OCI-LY1 (cell line): Measurements from ENCODE around the gene SPI1.

Experiments
- H2AFZ ChIP-seq: fragments of 200-600 bp; sonication (generic), shearing (Covaris generic); 2 replicates; pipeline ENCODE4 v1.6.0; 2014; ENCODE audit warnings: antibody characterized with exemption, mild to moderate bottlenecking, low read length
- H3F3A ChIP-seq: fragments of 200-600 bp; sonication (generic), shearing (Covaris generic); 2 replicates; pipeline ENCODE4 v1.6.0; 2014; ENCODE audit warnings: mild to moderate bottlenecking, antibody characterized with exemption, low read length, moderate library complexity; ENCODE audit not compliant: insufficient read depth
- H3K27ac ChIP-seq: fragments of 200-600 bp; sonication (generic); 2 replicates; pipeline ENCODE4 v1.5.1; 2014; ENCODE audit warnings: low read length, mixed run types, mild to moderate bottlenecking, low read depth; ENCODE audit not compliant: poor library complexity, severe bottlenecking
- H3K27me3 ChIP-seq: fragments of 200-600 bp; sonication (generic); 2 replicates; pipeline ENCODE4 v1.6.0; 2014; ENCODE audit warnings: antibody characterized with exemption, mild to moderate bottlenecking, low read length, moderate library complexity; ENCODE audit not compliant: insufficient read depth
- H3K36me3 ChIP-seq: fragments of 200-600 bp; sonication (generic); 2 replicates; pipeline ENCODE4 v1.6.1; 2014; ENCODE audit warnings: mild to moderate bottlenecking, antibody characterized with exemption, low read length, moderate library complexity, mixed read lengths; ENCODE audit not compliant: insufficient read depth
- H3K4me1 ChIP-seq: fragments of 200-600 bp; sonication (generic); 2 replicates; pipeline ENCODE4 v1.5.1; 2014; ENCODE audit warnings: mild to moderate bottlenecking, low read length, moderate library complexity; ENCODE audit not compliant: insufficient read depth, severe bottlenecking
- H3K4me2 ChIP-seq: fragments of 200-600 bp; sonication (generic), shearing (Covaris generic); 2 replicates; pipeline ENCODE4 v1.6.1; 2014; ENCODE audit warnings: low read length
- H3K4me3 ChIP-seq: fragments of 200-600 bp; sonication (generic); 2 replicates; pipeline ENCODE4 v1.5.1; 2014; ENCODE audit warnings: low read length, low read depth, mild to moderate bottlenecking, mixed read lengths; ENCODE audit not compliant: poor library complexity, severe bottlenecking
- H3K79me2 ChIP-seq: fragments of 200-600 bp; shearing (Covaris generic); 2 replicates; pipeline ENCODE4 v1.6.1; 2016; ENCODE audit warnings: mixed run types, low read length, mixed read lengths; ENCODE audit not compliant: insufficient read depth
- H3K9ac ChIP-seq: fragments of 200-600 bp; sonication (generic), shearing (Covaris generic); 2 replicates; pipeline ENCODE4 v1.6.1; 2014; ENCODE audit warnings: mild to moderate bottlenecking, low read length, mixed read lengths
- H3K9me2 ChIP-seq: fragments of 200-600 bp; sonication (generic), shearing (Covaris generic); 2 replicates; pipeline ENCODE4 v1.6.1; 2014; ENCODE audit warnings: low read depth, mild to moderate bottlenecking, low read length, mixed read lengths
- H3K9me3 ChIP-seq: fragments of 200-600 bp; shearing (Covaris generic); 2 replicates; pipeline ENCODE4 v1.6.1; 2014; ENCODE audit warnings: low read length, mixed read lengths
- H4K20me1 ChIP-seq: fragments of 200-600 bp; sonication (generic), shearing (Covaris generic); 2 replicates; pipeline ENCODE4 v1.6.0; 2016; ENCODE audit warnings: mild to moderate bottlenecking, low read length; ENCODE audit not compliant: insufficient read depth
- CTCF ChIP-seq: fragments of 200-600 bp; sonication (generic), shearing (Covaris generic); IDR thresholded peaks from 2 replicates; pipeline ENCODE4 v1.5.1; 2017; ENCODE audit warnings: mild to moderate bottlenecking, antibody characterized with exemption, low read length, moderate library complexity, mixed read lengths
- EZH2 ChIP-seq: fragments of 200-600 bp; sonication (generic), shearing (Covaris generic); IDR thresholded peaks from 2 replicates; pipeline ENCODE4 v1.8.0; 2017; ENCODE audit warnings: borderline replicate concordance, mixed run types, mild to moderate bottlenecking, antibody characterized with exemption, low read length, moderate library complexity, mixed read lengths

Gene SPI1

GRCh38 chr11:47394050-47394321 is 15.6 kb upstream of the SPI1 start:
- Histone ChIP-seq H3K4me3 (no peak overlapping the region), H3K4me1 (peaks cover 47% of the 10 kb centered on the region), H3K79me2 (no peaks in the 10 kb centered on the region), H3K9me2 (no peaks in the 10 kb centered on the region), H3K27me3 (no peaks in the 10 kb centered on the region), H3K9ac (peak overlapping the region; percentile 72), H3K4me2 (peak overlapping the region; percentile 53; the same call in 1 of the 2 replicates), H3K27ac (peak overlapping the region; percentile 88), H3K9me3 (no peaks in the 10 kb centered on the region), H3F3A (no peaks in the 10 kb centered on the region), H2AFZ (no peak overlapping the region), H3K36me3 (no peaks in the 10 kb centered on the region), H4K20me1 (no peaks in the 10 kb centered on the region)
- no peak for TF ChIP-seq EZH2
- no peak for TF ChIP-seq CTCF

- H4K20me1 ChIP-seq, result no peaks in the 10 kb centered on the region
- no peak overlapping the region; the same call in 1 of the 2 replicates for H3K4me2 ChIP-seq
- H3F3A ChIP-seq, result no peaks in the 10 kb centered on the region
- no peak overlapping the region; the same call in 1 of the 2 replicates for H3K9ac ChIP-seq
- no peak overlapping the region for H2AFZ ChIP-seq
- H3K4me3 ChIP-seq, result no peak overlapping the region
- no peaks in the 10 kb centered on the region for H3K9me3 ChIP-seq
- no peaks in the 10 kb centered on the region for H3K9me2 ChIP-seq
- no peaks in the 10 kb centered on the region for H3K36me3 ChIP-seq
- TF ChIP-seq EZH2 (no peak), CTCF (no peak)
- H3K27me3 ChIP-seq, result no peaks in the 10 kb centered on the region
- peak overlapping the region; percentile 88 for H3K27ac ChIP-seq
- peaks cover 42% of the 10 kb centered on the region for H3K4me1 ChIP-seq
- no peaks in the 10 kb centered on the region for H3K79me2 ChIP-seq
Observed at GRCh38 chr11:47393163-47394049, 15.1 kb upstream of the SPI1 start.

GRCh38 chr11:47392546-47393162 is 14.3 kb upstream of the SPI1 start:
- Histone ChIP-seq H3K9me3 (no peaks in the 10 kb centered on the region), H3K9ac (no peak overlapping the region), H3F3A (no peaks in the 10 kb centered on the region), H2AFZ (no peak overlapping the region), H3K4me1 (peaks cover 36% of the 10 kb centered on the region), H3K79me2 (no peaks in the 10 kb centered on the region), H3K4me2 (no peak overlapping the region), H3K9me2 (no peaks in the 10 kb centered on the region), H3K27me3 (no peaks in the 10 kb centered on the region), H3K4me3 (no peak overlapping the region), H3K36me3 (no peaks in the 10 kb centered on the region), H4K20me1 (no peaks in the 10 kb centered on the region), H3K27ac (peak overlapping the region; percentile 37)
- TF ChIP-seq EZH2, result no peak
- no peak for TF ChIP-seq CTCF
